HG03064 (cell line): ENCODE measurements around the gene NMNAT2.
"Not testable (repeated sequence)": the region's sequence is repeated elsewhere in the genome, so short reads cannot be mapped to it uniquely, and the experiment has no call there.

ENCODE experiments used
- ATAC-seq: cut with Tn5 transposase; IDR thresholded peaks from one replicate; pipeline ENCODE4 v1.9.1; 2021; ENCODE audit warnings: low read depth; ENCODE audit not compliant: unreplicated experiment

Gene NMNAT2

GRCh38 chr1:183243161-183244050, 174.8 kb downstream of the NMNAT2 start:
- ATAC-seq = no peak

- no peak for ATAC-seq
Measured at GRCh38 chr1:183242556-183242955, 175.6 kb downstream of the NMNAT2 start.

GRCh38 chr1:183241471-183241870, 176.7 kb downstream of the NMNAT2 start:
- ATAC-seq = no peak

GRCh38 chr1:183240853-183241252, 177.3 kb downstream of the NMNAT2 start:
- not testable (repeated sequence) for ATAC-seq

GRCh38 chr1:183240526-183240825, 177.7 kb downstream of the NMNAT2 start:
- ATAC-seq = no peak

- ATAC-seq = no peak
Measured at GRCh38 chr1:183239793-183240525, 178.2 kb downstream of the NMNAT2 start.

- no peak for ATAC-seq
Measured at GRCh38 chr1:183239220-183239742, 178.9 kb downstream of the NMNAT2 start.

GRCh38 chr1:183238071-183238470, 180.1 kb downstream of the NMNAT2 start:
- no peak for ATAC-seq

- ATAC-seq = no peak
Measured at GRCh38 chr1:183237046-183237445, 181.1 kb downstream of the NMNAT2 start.

GRCh38 chr1:183236158-183236725, 181.9 kb downstream of the NMNAT2 start:
- ATAC-seq = no peak

GRCh38 chr1:183235503-183235902, 182.7 kb downstream of the NMNAT2 start:
- no peak for ATAC-seq

- no peak for ATAC-seq
Measured at GRCh38 chr1:183234660-183235476, 183.3 kb downstream of the NMNAT2 start.

GRCh38 chr1:183233113-183233512, 185.1 kb downstream of the NMNAT2 start:
- ATAC-seq = no peak

- ATAC-seq = no peak
Measured at GRCh38 chr1:183231545-183231944, 186.6 kb downstream of the NMNAT2 start.

GRCh38 chr1:183230413-183230812, 187.8 kb downstream of the NMNAT2 start:
- no peak for ATAC-seq

GRCh38 chr1:183228347-183229220, 189.6 kb downstream of the NMNAT2 start:
- ATAC-seq = no peak

- ATAC-seq = no peak
Measured at GRCh38 chr1:183227422-183228346, 190.5 kb downstream of the NMNAT2 start.

- ATAC-seq = no peak
Measured at GRCh38 chr1:183226963-183227362, 191.2 kb downstream of the NMNAT2 start.
